Measurements from ENCODE around the gene IFT172.

Gene IFT172

DNA sequence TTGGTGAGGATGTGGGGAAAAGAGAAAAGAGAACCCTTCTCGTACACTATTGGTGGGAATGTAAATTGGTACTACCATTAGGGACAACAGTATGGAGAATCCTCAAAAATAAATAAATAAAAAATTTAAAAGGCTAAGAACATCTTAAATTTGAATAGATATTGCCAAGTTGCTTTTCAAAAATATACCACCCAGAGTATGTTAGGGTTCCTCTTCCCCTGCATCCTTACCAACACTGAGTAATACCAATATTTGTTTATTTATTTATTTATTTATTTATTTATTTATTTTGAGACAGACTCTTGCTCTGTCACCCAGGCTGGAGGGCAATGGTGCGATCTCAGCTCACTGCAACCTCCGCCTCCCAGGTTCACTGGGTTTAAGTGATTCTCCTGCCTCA, 66.6 kb downstream of the IFT172 start:
- no peak for DNase-seq

DNA sequence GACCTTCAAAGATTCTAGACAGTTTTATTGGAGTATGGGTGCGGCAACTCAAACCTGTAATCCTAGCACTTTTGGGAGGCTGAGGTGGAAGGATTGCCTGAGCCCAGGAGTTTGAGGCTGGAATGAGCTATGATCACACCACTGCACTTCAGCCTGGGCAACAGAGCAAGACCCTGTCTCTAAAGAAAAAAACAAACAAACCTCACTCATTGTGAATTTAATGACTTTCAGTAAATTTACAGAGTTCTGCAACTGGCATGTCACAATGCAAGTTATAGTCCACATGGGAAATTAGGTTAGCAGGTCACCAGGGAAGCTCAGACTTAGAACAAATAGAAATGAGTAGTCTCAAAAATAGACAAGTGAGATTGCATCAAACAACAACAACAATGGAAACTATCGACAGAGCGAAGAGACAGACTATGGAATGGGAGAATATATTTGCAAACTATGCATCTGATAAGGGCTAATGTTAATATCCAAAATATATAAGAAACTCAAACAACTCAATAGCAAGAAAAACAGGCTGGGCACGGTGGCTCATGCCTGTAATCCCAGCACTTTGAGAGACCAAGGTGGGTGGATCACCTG, 67.8 kb downstream of the IFT172 start:
- DNase-seq = no peak

DNA sequence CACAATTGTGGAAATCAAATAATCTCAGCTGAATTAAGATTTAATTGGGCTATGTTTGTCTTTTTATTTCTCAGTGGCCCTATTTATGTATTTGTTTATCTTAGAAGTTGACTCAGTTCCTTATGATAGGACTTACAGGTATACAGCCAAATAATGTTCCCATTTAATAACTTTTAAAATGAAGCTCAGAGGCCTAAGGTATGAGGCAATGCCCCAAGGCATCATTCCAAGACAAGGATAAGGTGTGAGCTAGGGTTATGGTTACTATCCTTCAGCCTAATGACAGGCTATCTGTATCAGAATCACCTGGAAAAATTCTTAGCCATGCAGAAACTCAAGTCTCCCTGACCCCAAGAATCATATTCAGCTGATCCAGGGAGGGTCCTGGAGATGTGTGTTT, 68.5 kb downstream of the IFT172 start:
- no peak for DNase-seq

DNA sequence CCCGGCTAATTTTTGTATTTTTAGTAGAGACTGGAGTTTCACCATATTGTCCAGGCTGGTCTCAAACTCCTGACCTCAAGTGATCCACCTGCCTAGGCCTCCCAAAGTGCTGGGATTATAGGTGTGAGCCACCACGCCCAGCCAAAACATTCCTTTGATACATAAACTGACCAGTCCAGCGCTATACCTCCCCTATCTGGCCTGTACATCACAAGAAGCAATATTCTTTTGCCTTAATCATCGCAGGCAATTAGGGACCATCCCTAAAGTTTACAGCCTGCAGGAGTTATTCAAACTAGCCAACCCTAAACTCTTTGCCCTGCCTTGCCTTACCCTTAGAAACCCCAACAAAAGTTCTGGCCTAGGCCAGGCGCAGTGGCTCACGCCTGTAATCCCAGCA, 73.4 kb downstream of the IFT172 start:
- no peak for DNase-seq

DNA sequence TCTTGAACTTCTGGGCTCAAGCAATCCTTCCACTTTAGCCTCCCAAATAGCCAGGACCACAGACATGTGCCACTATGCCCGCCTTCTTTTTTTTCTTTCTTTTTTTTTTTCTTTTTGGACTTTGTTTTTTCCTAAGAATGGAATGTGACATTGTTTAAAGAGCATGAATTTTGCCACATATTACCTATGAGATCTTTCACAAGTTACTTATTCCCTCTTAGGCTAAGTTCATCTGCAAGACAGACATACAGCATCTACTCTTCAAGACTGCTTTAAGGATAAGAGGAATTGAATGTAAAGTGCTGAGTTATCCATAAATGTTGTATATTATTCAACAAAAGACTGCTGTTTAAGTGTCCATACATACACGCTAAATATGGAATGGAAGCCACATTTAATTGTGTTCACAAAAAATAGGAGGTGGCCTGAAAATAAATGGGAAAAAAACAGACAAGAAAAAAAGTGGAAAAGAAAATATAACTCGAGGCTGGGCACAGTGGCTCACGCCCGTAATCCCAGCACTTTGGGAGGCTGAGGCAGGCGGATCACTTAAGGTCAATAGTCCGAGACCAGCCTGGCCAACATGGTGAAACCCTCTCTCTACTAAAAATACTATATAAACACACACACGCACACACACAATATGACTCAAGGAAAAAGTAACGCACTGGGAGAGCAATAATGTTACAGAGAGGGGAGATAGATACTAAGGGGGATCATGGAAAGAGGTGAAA, 77.0 kb downstream of the IFT172 start:
- DNase-seq = no peak

DNA sequence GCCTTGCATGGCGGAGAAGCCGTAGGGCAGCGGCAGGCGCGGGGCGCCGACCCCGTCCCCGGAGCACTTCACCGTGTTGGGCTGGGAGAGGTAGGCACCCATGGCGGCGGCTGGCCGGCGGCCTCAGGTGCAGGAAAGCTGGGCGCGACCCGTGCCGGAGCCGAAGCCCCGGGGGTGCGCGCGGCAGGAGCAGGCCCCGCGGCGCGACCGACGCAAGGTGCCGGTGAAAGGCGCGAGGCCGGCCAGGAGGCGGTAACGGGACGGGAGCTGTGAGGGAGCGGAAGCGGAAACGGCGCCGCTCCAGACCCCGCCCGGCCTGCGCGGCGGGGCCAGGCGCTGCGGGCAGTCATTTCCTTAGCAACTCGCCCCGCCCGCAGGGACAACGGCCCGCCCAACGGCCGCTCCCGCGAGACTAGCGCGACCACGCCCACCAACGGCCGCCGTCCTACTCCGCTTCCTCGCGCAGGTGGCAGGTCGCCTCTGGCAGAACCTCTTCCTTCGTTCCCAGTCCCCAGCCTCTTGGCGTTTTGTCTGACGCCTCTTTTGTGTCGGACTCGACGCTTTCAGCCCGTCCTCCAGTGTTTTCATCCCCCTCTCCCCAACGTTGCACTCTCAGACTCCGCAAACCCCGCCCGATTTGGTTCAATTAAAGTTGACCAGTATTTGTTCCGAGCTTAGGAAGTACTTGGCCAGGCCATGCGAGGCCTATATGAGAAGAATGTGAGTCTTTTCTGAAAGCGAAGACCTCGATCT, 80.0 kb downstream of the IFT172 start, which contains the start of gene PPM1G:
TSS of gene PPM1G (minus strand) at position 271 of the 753 bp plus-strand sequence. CDS start at position 102, 169 bp downstream.
- peak; percentile 85 for DNase-seq

DNA sequence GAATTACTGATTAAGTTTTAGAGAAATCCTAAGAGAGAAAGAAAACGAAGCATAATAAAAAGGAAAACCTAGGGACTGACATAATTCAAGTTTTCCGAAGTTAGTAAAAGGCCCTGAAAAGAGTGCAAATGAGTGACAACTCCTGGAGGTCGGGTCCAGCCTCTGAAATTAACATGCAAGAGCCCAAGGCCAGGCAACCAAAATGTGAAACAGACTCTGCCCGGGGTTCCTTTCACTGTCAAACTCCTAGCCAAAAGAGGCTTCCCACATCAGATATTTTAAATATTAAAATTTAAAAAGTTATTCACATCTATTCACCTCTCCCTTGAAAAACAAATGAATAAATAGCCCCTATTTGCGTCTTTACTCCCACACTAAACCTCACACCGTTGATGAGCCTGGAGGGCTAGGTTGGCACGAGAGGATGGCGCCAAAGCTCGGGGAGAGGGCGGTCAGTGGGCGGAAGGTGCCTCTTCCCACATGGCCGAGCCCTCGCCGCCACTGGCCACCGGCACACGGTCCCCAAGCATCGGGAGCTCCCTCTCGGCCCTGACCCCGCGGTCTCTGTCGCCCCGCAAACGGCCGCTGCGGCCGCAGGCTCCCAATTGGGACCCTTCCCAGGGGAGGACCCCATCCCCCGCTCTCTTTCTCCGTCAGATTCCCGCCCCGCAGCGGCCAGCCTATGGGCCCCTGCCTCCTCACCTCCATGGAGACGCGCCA, 80.8 kb downstream of the IFT172 start:
- DNase-seq = no peak

DNA sequence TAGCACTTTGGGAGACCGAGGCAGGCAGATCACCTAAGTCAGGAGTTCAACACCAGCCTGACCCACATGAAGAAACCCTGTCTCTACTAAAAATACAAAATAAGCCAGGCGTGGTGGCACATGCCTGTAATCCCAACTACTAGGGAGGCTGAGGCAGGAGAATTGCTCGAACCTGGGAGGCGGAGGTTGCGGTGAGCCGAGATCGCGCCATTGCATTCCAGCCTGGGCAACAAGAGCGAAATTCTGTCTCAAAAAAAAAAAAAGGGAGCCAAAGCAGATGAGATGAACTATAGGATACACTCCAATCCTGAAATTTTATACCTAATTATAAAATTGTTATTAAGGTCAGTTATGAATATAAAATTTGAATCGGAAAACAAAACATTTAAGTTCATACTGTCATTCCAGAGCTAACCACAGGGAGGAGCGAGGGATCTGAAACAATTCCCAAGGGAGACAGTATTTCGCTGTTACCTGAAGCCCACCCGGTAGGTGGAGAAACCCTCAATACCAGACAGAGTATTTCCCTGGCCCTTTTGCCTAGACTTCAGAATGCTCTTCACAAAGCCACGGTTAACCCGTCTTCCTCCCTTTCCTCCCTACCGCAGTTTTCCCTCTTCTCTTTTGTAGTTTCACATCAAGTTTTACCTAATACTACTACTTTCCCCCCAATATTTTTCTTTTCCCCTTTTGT, 81.6 kb downstream of the IFT172 start:
- peak; percentile 25 for DNase-seq

DNA sequence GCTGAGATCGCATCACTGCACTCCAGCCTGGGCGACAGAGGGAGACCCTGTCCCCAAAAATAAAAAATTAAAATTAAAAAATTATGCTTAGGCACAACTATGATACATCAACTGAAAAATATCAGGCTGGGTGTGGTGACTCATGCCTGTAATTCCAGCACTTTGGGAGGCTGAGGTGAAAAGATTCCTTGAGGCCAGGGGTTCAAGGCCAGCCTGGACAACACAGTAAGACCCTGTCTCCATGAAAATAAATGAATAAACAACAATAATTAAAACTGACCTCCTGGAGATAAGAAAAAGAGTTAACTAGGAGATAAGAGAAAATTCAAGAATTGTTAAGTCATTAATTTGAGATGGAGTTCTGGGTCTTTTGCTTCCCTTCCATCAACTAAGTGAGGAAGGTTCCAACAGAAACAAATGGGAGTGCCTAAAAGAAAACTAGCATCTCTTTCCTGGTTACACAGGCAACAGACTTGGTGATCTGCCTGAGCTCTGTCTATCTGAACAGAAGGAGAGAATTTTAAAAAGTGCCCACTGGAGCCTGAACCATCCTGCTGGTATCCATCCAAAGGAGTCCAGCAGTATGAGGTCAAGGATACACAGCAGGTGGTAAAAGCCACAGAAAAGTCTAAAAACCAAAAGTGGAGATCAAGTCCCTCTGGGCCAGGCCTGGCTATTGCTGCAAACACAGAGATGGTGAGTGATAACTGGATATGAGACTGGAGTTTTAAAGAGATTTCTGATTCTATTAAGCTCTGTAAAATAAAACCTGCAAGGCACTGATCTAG, 89.0 kb downstream of the IFT172 start:
- no peak for DNase-seq

DNA sequence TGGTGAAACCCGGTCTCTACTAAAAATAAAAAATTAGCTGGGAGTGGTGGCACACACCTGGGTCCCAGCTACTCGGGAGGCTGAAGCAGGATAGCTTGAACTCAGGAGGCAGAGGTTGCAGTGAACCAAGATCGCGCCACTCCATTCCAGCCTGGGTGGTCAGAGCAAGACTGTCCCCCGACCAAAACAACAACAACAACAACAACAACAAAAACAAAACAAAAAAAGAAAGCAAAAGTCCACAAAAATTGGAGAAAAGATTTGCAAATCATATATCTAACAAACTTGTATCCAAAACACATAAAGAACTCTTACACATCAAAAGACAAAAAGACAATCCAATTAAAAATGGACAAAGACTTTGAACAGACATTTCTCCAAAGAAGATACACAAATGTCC, 90.6 kb downstream of the IFT172 start:
- no peak for DNase-seq

Data from NCI-H1092 (cell line).